Measurements from ENCODE around the gene UBAC1. TPM values are rescaled to one million over a fixed set of nuclear protein-coding genes. Genes with fewer than 3 reads are reported as not detected.
"Not testable (repeated sequence)": the region's sequence is repeated elsewhere in the genome, so short reads cannot be mapped to it uniquely, and the experiment has no call there.

The UBAC1 gene
- total and polyA plus RNA-seq, 9 of the 15 experiments (the other 6 are each of a cell fraction or from before 2014, with no cell fraction given): 94.0 to 399 (median 228) TPM

GRCh38 chr9:135951310-135951709, 9.9 kb downstream of the UBAC1 start:
- H2AFZ ChIP-seq (ENCODE audit: low read depth, low read length); BruUV-seq (replicated peaks); in situ Hi-C loops (cut with MboI); H3K27me3 ChIP-seq (ENCODE audit: control insufficient read depth in 2 of 2, insufficient read depth in 2 of 2, low read length in 2 of 2); H3K4me3 ChIP-seq; FAIRE-seq; DNase-seq (ENCODE audit: extremely low read depth in 1 of 4, low spot score in 3 of 4); H3K9me1 ChIP-seq (ENCODE audit: control insufficient read depth, insufficient read depth, low read length); H3K9me3 ChIP-seq (replicated peaks; ENCODE audit: control insufficient read depth, insufficient read depth, low read depth, low read length); CTCF ChIA-PET (ENCODE audit: low intra/inter-chr PET ratio); ATAC-seq; TF ChIP-seq ZBTB40 (CRISPR knock-in tag; IDR thresholded peaks at IDR 0.05): not testable (repeated sequence)
- WGBS (ENCODE audit: insufficient coverage, low coverage, missing lambda C conversion rate): 8% methylated on average over 8 of the region's 8 CpGs
- intact Hi-C loops (cut with micrococcal nuclease): loop anchor here (5.0 kb wide), 1 partner anchor 44 kb away; the partner anchor contains the start of gene CAMSAP1
- Histone ChIP-seq H3K4me2 (ENCODE audit: insufficient read depth, low read length) (peak overlapping the region; percentile 77; the same call in 1 of the 2 replicates), H4K20me1 (replicated peaks; ENCODE audit: control insufficient read depth, insufficient read depth, low read length) (peaks cover 14% of the 10 kb centered on the region; the same call in 1 of the 2 replicates), H3K36me3 (ENCODE audit: control insufficient read depth, insufficient read depth, low read length) (peaks cover 92% of the 10 kb centered on the region), H3K4me1 (replicated peaks in 1 of 2; ENCODE audit: control insufficient read depth in 2 of 2, insufficient read depth in 2 of 2, low read length in 2 of 2) (peaks cover 72 to 88% of the 10 kb centered on the region in 2 experiments), H3K79me2 (ENCODE audit: control insufficient read depth, insufficient read depth, low read length) (peaks cover 92% of the 10 kb centered on the region), H3K27ac (ENCODE audit: extremely low read depth, low read depth, low read length) (peak overlapping the region; percentile 91), H3K9ac (ENCODE audit: insufficient read depth in 1 of 2, low read depth in 2 of 2, low read length in 2 of 2) (peak overlapping the region in 1 of 2 experiments; percentile 62; a peak in 1 of 4 replicates)
- POLR2A ChIA-PET: interaction anchor here (0.7 to 2.0 kb wide), 6 partner anchors 9 to 1494 kb away, joined by 3 to 10 read pairs (median 4); partner anchors contain the start of gene UBAC1
- TF ChIP-seq NKRF (IDR thresholded peaks at IDR 0.05; ENCODE audit: borderline replicate concordance) (0 out of 2 replicates have a peak, but pooled peaks have one; percentile 21), ZNF263 (CRISPR knock-in tag; IDR thresholded peaks at IDR 0.05; ENCODE audit: borderline replicate concordance) (0 out of 2 replicates have a peak, but pooled peaks have one; percentile 3), HSF4 (CRISPR knock-in tag; IDR thresholded peaks at IDR 0.05; ENCODE audit: borderline replicate concordance) (peak; percentile 53; the same call in 1 of the 2 replicates), ZNF311 (CRISPR knock-in tag; IDR thresholded peaks at IDR 0.05) (peak; percentile 49; the same call in 1 of the 2 replicates), SMARCA5 (IDR thresholded peaks at IDR 0.05) (peak; percentile 83), ATF4 (CRISPR knock-in tag; IDR thresholded peaks at IDR 0.05) (0 out of 2 replicates have a peak, but pooled peaks have one; percentile 24), BCOR (IDR thresholded peaks at IDR 0.05) (peak; percentile 84), ZBTB40 (IDR thresholded peaks at IDR 0.05) (peak; percentile 37; the same call in 1 of the 2 replicates), ZNF121 (CRISPR knock-in tag; conservative IDR thresholded peaks at IDR 0.05) (peak; percentile 98), HDGF (IDR thresholded peaks at IDR 0.05) (peak; percentile 81)
